ENCODE data around the gene ADAT3. TPM values are rescaled to one million over a fixed set of nuclear protein-coding genes. Genes with fewer than 3 reads are reported as not detected.

ADAT3 gene
- total RNA-seq, 2 experiments from 2014 or later: 10.6 to 13.3 TPM

DNA sequence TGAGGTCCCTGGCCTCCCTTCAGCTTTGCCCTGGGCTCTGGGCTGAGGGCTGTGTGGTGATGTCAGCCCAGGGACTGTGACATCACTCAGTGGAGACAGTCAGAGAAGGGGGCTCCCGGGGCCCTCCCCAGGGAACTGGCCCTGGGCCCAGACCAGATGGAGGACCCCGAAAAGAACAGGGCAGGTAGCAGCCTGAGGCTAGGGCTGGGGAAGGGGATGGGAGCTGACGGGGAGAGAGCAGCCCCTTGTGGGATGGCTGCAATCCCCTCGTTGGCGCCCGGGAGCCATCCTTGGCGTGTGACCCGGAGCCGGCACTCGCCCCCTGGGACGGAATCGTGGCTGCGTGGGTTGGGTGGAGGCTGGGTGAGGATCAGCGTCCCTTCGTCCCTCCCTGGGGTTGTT, 49.3 kb downstream of the ADAT3 start:
- peaks cover 4% of the 10 kb centered on the region for H3K36me3 Mint-ChIP-seq (ENCODE audit: low read depth)
- no peaks in the 10 kb centered on the region for H3K9me3 Mint-ChIP-seq
- CTCF ChIA-PET: no interaction called here
- POLR2A ChIA-PET: no interaction called here
- no peak overlapping the region for H3K4me3 Mint-ChIP-seq
- H3K4me1 Mint-ChIP-seq: no peaks in the 10 kb centered on the region
- no peak for DNase-seq
- no peak overlapping the region for H3K27ac Mint-ChIP-seq
- no peaks in the 10 kb centered on the region for H3K27me3 Mint-ChIP-seq

- CTCF ChIA-PET: no interaction called here
- POLR2A ChIA-PET: no interaction called here
- no peak overlapping the region for H3K4me3 Mint-ChIP-seq
These were observed 50.2 kb downstream of the ADAT3 start for GRCh38 chr19:1955171-1956121.

GRCh38 chr19:1956122-1956494, 50.9 kb downstream of the ADAT3 start:
- CTCF ChIA-PET: no interaction called here
- no peak for DNase-seq
- Mint-ChIP-seq H3K27me3 (no peaks in the 10 kb centered on the region), H3K4me1 (peaks cover 2% of the 10 kb centered on the region), H3K9me3 (no peaks in the 10 kb centered on the region), H3K27ac (no peak overlapping the region), H3K36me3 (ENCODE audit: low read depth) (peaks cover 3% of the 10 kb centered on the region), H3K4me3 (no peak overlapping the region)
- POLR2A ChIA-PET: no interaction called here

More at GRCh38 chr19:1955171-1956121, 50.2 kb downstream of the ADAT3 start:
- Mint-ChIP-seq H3K9me3 (no peaks in the 10 kb centered on the region), H3K27me3 (no peaks in the 10 kb centered on the region), H3K4me1 (peaks cover under 1% of the 10 kb centered on the region), H3K27ac (no peak overlapping the region), H3K36me3 (ENCODE audit: low read depth) (peaks cover 3% of the 10 kb centered on the region)
- no peak for DNase-seq

DNA sequence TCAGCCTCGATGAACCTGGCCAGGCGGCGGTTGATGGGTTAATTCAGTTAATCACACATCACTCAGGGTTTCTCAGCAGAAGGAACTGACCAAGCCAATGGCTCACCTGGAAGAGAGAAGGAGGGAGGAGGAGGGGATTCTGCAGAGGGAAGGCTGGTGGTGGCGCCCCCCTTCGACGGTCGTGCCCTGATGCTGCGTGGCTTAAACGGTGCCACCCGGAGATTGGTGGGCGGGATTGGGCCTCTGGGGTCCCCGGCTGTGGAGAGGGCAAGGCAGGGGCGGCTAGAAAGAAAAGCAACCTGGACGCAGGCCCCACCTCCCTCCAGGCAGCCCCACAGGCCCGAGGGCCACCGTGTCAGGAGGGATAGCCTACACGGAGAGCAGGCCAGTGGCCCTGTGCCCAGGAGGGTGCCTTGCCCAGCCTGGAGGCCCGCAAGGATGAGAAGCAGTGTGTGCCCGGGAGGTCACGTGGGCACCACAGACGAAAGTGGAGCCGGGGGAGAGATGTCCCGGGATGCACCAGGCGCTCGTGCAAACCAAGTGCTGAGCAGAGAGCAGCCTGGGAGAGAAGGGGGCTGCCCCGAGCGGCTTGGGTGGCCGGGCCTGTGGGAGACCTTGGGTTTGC, 51.8 kb downstream of the ADAT3 start:
- no peak overlapping the region for H3K4me3 Mint-ChIP-seq
- H3K4me1 Mint-ChIP-seq: peaks cover 2% of the 10 kb centered on the region
- no peaks in the 10 kb centered on the region for H3K27me3 Mint-ChIP-seq
- ChIA-PET POLR2A (no interaction called here), CTCF (interaction anchor here (0.7 kb wide), 1 partner anchor 27 kb away, joined by 3 read pairs; no protein-coding TSS in a partner anchor)
- peaks cover 6% of the 10 kb centered on the region for H3K36me3 Mint-ChIP-seq (ENCODE audit: low read depth)
- no peak overlapping the region for H3K27ac Mint-ChIP-seq
- H3K9me3 Mint-ChIP-seq: no peaks in the 10 kb centered on the region
- no peak for DNase-seq

DNA sequence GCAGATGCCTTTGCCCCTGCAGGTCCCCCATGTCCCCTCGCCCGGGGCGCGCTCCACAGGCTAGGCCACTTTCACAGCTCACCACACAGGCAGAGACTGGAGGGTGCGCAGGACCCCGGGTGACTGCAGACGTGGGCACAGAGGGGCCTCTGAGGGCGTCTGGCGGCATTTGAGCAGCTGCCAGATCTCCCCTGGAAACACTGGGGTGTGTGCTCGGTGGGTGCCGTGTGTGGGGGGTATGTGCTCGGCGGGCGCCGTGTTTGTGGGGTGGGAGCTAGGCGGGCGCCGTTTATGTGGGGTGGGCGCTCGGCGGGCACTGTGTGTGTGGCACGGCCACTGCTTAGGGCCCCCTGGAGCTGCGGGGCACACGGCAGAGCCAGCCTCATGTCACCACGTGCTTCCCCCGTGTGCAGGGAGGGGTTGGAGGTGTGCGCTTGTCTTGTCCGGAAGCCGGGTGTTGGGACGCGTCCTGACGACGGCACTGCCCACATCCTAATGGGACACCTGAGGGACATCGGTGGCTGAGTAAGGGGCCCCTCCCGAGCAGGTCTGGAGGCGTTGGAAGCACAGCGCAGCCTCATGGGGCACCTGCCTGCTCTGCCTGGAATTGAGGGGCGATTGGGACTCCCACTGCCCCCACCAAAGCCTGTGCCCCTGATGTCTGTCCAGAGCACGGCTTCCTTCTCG, 52.5 kb downstream of the ADAT3 start:
- ChIA-PET POLR2A (no interaction called here), CTCF (interaction anchor here (0.7 kb wide), 1 partner anchor 26 kb away, joined by 3 read pairs; no protein-coding TSS in a partner anchor)
- DNase-seq: no peak

DNA sequence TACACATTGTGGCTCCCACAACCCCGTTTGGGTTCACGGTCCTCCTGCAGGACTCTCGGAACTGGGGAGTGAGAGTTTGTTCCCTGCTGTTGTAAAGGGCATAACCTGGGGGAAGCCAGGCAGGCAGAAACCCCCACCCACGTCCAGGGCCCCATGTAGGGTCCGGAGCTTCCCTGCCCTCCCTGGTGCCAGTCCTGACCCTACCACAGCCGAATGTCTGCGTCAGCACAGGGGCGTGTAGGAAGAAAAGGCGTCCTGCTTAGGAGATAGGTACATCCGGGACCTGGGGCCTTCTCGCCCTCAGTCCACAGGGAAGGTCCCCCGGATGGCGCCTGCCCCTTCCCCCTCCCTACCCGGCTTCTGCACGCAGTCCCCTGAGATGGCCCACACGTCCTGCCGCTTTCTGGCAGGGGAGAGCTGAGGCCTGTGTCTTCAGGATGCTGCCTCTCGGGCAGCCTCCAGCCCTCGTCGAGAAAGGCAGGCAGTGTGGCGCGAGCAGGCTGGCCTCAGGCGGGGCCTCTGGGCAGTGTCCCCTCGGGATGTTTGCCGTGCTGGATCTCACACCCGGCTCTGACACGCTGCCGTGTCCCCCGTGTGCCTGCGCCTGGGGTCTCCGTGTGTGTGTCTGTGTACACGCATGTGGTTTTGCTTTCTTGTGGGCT, 54.9 kb downstream of the ADAT3 start:
- Mint-ChIP-seq H3K27ac (no peak overlapping the region), H3K9me3 (no peaks in the 10 kb centered on the region), H3K4me1 (peaks cover 2% of the 10 kb centered on the region), H3K27me3 (no peaks in the 10 kb centered on the region), H3K36me3 (ENCODE audit: low read depth) (peaks cover 4% of the 10 kb centered on the region), H3K4me3 (no peak overlapping the region)
- CTCF ChIA-PET: no interaction called here
- POLR2A ChIA-PET: no interaction called here
- no peak for DNase-seq

More for the DNA sequence above, 52.5 kb downstream of the ADAT3 start:
- Mint-ChIP-seq H3K4me3 (no peak overlapping the region), H3K27ac (no peak overlapping the region), H3K36me3 (ENCODE audit: low read depth) (peaks cover 2% of the 10 kb centered on the region), H3K4me1 (peaks cover 2% of the 10 kb centered on the region), H3K9me3 (no peaks in the 10 kb centered on the region), H3K27me3 (no peaks in the 10 kb centered on the region)

- ChIA-PET POLR2A (no interaction called here), CTCF (interaction anchor here (0.7 kb wide), 1 partner anchor 19 kb away, joined by 3 read pairs; no protein-coding TSS in a partner anchor)
- DNase-seq: no peak
- H3K27ac Mint-ChIP-seq: no peak overlapping the region
- H3K27me3 Mint-ChIP-seq: no peaks in the 10 kb centered on the region
- no peaks in the 10 kb centered on the region for H3K9me3 Mint-ChIP-seq
- peaks cover 4% of the 10 kb centered on the region for H3K36me3 Mint-ChIP-seq (ENCODE audit: low read depth)
- H3K4me1 Mint-ChIP-seq: peaks cover 6% of the 10 kb centered on the region
- no peak overlapping the region for H3K4me3 Mint-ChIP-seq
These were observed 56.0 kb downstream of the ADAT3 start for GRCh38 chr19:1961000-1961883.

GRCh38 chr19:1962674-1963073, 57.5 kb downstream of the ADAT3 start:
- H3K27ac Mint-ChIP-seq: no peak overlapping the region
- ChIA-PET CTCF (interaction anchor here (1.2 to 1.8 kb wide), 3 partner anchors 12 to 32 kb away, joined by 3 to 4 read pairs (median 4); no protein-coding TSS in a partner anchor), POLR2A (interaction anchor here (0.6 kb wide), 1 partner anchor 273 kb away, joined by 4 read pairs; the partner anchor contains the start of gene PLEKHJ1)
- H3K36me3 Mint-ChIP-seq (ENCODE audit: low read depth): peaks cover 4% of the 10 kb centered on the region
- no peaks in the 10 kb centered on the region for H3K9me3 Mint-ChIP-seq
- no peak for DNase-seq
- H3K27me3 Mint-ChIP-seq: no peaks in the 10 kb centered on the region
- H3K4me1 Mint-ChIP-seq: peaks cover 15% of the 10 kb centered on the region
- H3K4me3 Mint-ChIP-seq: no peak overlapping the region

Other genes with a start within 250 kb of the ADAT3 start
- not detected for gene ONECUT3, start 151.9 kb upstream of the ADAT3 start, total RNA-seq
- 10 to 100 TPM; 22.2 to 28.8 TPM for gene ATP8B3, start 93.1 kb upstream of the ADAT3 start, total RNA-seq
- 10 to 100 TPM; 44.2 to 54.7 TPM for gene REXO1, start 56.9 kb upstream of the ADAT3 start, total RNA-seq
- 10 to 100 TPM; 24.0 to 25.5 TPM for gene KLF16, start 41.8 kb upstream of the ADAT3 start, total RNA-seq
- gene ABHD17A, start 19.9 kb upstream of the ADAT3 start, total RNA-seq: 100 to 1,000 TPM; 180 TPM
- gene SCAMP4, start within 50 bp of the ADAT3 start, total RNA-seq: 10 to 100 TPM; 27.5 to 37.9 TPM
- 100 to 1,000 TPM; 112 to 119 TPM for gene CSNK1G2, start 35.8 kb downstream of the ADAT3 start, total RNA-seq
- gene BTBD2, start 110.3 kb downstream of the ADAT3 start, total RNA-seq: 10 to 100 TPM; 61.3 to 66.3 TPM
- gene MKNK2, start 145.8 kb downstream of the ADAT3 start, total RNA-seq: 100 to 1,000 TPM; 198 to 228 TPM
- gene MOB3A, start 190.9 kb downstream of the ADAT3 start, total RNA-seq: 100 to 1,000 TPM; 217 to 239 TPM
- 1 to 10 TPM; 7.5 to 9.9 TPM for gene IZUMO4, start 191.5 kb downstream of the ADAT3 start, total RNA-seq
- gene AP3D1, start 246.2 kb downstream of the ADAT3 start, total RNA-seq: 10 to 100 TPM; 95.7 to 95.8 TPM